Nephron progenitor cell (in vitro differentiated cells): ENCODE measurements around the gene FER1L5.

Experiments used
- DNase-seq: peaks from one replicate; pipeline ENCODE4 v3.0.0; 2021
- H3K27ac Mint-ChIP-seq: 2 replicates; pipeline ENCODE4 v1.8.0; 2021; ENCODE audit warnings: mild to moderate bottlenecking, moderate library complexity, mixed read lengths
- H3K27me3 Mint-ChIP-seq: 2 replicates; pipeline ENCODE4 v1.8.0; 2021; ENCODE audit warnings: mild to moderate bottlenecking, low read depth, mixed read lengths; ENCODE audit not compliant: poor library complexity
- H3K36me3 Mint-ChIP-seq: 2 replicates; pipeline ENCODE4 v1.8.0; 2021; ENCODE audit warnings: low read depth, mixed read lengths
- H3K4me1 Mint-ChIP-seq: 2 replicates; pipeline ENCODE4 v1.8.0; 2021; ENCODE audit warnings: mixed read lengths
- H3K4me3 Mint-ChIP-seq: 2 replicates; pipeline ENCODE4 v1.8.0; 2021; ENCODE audit warnings: mild to moderate bottlenecking, moderate library complexity, mixed read lengths
- H3K9me3 Mint-ChIP-seq: 2 replicates; pipeline ENCODE4 v1.8.0; 2021; ENCODE audit warnings: mild to moderate bottlenecking, moderate library complexity, mixed read lengths
- TF ChIP-seq, protein P1 (sequence below): fragments of 200-600 bp; sonication (generic); IDR thresholded peaks from 2 replicates; pipeline ENCODE4 v1.5.0; 2021; ENCODE audit warnings: antibody characterized with exemption

FER1L5 gene

DNA sequence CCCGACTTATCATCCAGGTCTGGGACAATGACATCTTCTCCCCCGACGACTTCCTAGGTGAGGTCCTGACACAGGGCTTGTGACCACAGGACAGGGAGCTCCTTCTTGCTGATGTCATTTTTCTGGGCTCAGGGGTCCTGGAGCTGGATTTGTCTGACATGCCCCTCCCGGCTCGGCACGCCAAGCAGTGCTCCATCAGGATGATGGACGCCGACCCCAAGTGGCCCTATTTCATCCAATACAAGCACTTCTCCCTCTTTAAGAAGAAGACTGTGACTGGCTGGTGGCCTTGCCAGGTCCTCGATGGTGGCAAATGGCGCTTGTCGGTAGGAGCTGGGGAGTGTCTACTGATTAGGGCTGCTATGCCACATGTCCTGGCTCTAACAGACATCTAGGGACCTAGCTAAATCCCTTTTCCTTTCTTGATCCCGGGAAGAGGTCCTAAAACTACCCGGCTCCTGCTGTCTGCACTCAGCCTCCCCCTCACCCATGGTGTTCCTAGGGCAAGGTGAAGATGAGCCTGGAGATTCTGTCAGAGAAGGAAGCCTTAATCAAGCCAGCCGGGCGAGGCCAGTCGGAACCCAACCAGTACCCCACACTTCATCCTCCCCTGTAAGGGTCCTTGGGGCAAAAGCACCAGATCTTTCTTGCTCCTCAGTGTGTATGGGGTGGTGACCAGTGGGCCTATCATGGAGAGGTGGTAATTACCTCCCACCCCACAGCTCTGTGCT lies 60.6 kb downstream of the FER1L5 start:
- Mint-ChIP-seq H3K9me3 (no peaks in the 10 kb centered on the region), H3K27me3 (no peaks in the 10 kb centered on the region), H3K4me1 (peaks cover 6% of the 10 kb centered on the region), H3K27ac (no peak overlapping the region), H3K4me3 (no peak overlapping the region), H3K36me3 (peaks cover 55% of the 10 kb centered on the region)
- DNase-seq: no peak
- TF ChIP-seq, protein P1, sequence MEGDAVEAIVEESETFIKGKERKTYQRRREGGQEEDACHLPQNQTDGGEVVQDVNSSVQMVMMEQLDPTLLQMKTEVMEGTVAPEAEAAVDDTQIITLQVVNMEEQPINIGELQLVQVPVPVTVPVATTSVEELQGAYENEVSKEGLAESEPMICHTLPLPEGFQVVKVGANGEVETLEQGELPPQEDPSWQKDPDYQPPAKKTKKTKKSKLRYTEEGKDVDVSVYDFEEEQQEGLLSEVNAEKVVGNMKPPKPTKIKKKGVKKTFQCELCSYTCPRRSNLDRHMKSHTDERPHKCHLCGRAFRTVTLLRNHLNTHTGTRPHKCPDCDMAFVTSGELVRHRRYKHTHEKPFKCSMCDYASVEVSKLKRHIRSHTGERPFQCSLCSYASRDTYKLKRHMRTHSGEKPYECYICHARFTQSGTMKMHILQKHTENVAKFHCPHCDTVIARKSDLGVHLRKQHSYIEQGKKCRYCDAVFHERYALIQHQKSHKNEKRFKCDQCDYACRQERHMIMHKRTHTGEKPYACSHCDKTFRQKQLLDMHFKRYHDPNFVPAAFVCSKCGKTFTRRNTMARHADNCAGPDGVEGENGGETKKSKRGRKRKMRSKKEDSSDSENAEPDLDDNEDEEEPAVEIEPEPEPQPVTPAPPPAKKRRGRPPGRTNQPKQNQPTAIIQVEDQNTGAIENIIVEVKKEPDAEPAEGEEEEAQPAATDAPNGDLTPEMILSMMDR: no peak

DNA sequence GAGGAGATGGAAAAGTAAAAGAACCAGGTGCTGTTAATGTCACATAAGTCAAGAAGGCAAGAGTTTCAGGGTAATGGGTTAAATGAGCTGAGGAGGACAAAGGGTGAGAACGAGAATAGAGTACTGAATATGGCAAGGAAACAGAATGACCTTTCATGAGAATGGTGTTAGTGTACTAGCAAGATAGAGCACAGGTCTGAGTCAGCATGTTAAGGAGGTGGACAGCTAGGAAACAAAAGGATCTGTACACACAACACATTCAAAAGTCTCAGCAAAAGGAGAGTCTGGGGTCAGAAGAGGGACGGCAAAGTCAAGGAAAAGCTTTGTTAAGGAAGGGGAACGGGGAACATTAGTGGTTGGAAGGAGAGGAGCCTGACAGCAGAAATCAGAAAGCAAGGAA lies 68.4 kb downstream of the FER1L5 start:
- no peaks in the 10 kb centered on the region for H3K4me1 Mint-ChIP-seq
- H3K9me3 Mint-ChIP-seq: peaks cover 13% of the 10 kb centered on the region
- no peak overlapping the region for H3K4me3 Mint-ChIP-seq
- peaks cover 91% of the 10 kb centered on the region for H3K36me3 Mint-ChIP-seq
- DNase-seq: no peak
- H3K27ac Mint-ChIP-seq: no peak overlapping the region
- TF ChIP-seq, protein P1: no peak
- no peaks in the 10 kb centered on the region for H3K27me3 Mint-ChIP-seq

DNA sequence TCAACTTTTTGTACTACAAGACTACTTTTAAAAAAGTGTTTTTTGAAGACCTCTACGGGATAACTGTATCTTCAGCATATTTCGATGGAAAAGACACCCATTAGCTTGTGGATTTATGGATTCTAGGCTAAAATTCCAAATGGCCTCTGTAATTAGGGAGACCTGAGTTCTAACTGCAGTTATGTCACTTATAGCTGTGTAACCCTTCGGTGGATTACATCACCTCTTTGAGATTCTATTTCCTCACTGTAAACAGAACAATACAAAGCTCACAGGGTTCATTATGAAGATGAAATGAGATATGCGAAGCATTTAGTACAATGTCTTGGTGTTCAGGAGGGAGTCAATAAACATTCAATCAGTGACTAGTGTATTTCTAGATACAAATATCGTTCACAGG lies 73.1 kb downstream of the FER1L5 start:
- no peaks in the 10 kb centered on the region for H3K9me3 Mint-ChIP-seq
- no peak overlapping the region for H3K27ac Mint-ChIP-seq
- H3K27me3 Mint-ChIP-seq: no peaks in the 10 kb centered on the region
- TF ChIP-seq, protein P1: no peak
- no peak overlapping the region for H3K4me3 Mint-ChIP-seq
- DNase-seq: no peak
- H3K36me3 Mint-ChIP-seq: peaks cover 74% of the 10 kb centered on the region
- H3K4me1 Mint-ChIP-seq: no peaks in the 10 kb centered on the region

DNA sequence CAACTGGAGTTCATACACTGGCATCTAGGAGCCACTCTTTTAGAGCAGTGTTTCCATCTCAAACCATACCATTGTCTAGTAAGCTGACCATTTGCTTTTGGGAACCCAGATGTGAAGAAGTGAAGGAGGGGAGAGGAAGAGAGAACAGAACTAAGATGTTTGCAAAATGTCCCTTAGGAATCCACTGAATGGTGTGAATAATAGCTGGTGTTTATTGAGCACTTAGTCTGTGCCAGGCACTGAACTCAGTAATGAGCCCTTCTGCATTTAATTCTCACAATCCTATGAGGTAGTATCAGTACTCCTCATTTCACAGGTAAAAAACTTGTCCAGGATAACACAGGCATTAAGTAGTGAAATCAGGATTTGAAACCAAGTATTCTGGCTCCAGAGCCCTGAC lies 73.8 kb downstream of the FER1L5 start:
- Mint-ChIP-seq H3K9me3 (no peaks in the 10 kb centered on the region), H3K27ac (no peak overlapping the region), H3K4me3 (no peak overlapping the region), H3K4me1 (peaks cover 6% of the 10 kb centered on the region), H3K27me3 (no peaks in the 10 kb centered on the region), H3K36me3 (peaks cover 73% of the 10 kb centered on the region)
- TF ChIP-seq, protein P1: no peak
- DNase-seq: no peak

DNA sequence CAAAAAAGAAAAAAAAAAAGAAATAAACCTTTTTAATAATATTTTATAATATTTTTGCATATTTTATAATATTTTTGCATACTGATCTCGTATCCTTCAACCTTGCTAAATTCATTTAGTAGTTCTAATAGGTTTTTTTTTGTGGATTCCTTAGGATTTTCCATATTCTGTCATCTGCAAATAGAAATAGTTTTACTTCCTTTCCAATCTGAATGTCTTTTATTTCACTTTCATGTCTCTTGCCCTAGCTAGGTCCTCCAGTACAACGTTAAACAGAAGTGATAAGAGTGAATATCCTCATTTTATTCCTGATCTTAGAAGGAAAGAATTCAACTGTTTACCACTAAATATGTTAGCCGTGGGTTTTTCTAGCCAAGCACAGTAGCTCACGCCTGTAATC lies 83.6 kb downstream of the FER1L5 start:
- H3K27ac Mint-ChIP-seq: no peak overlapping the region
- TF ChIP-seq, protein P1: no peak
- DNase-seq: no peak
- peaks cover 6% of the 10 kb centered on the region for H3K4me1 Mint-ChIP-seq
- H3K27me3 Mint-ChIP-seq: no peaks in the 10 kb centered on the region
- no peak overlapping the region for H3K4me3 Mint-ChIP-seq
- H3K36me3 Mint-ChIP-seq: peaks cover 69% of the 10 kb centered on the region
- H3K9me3 Mint-ChIP-seq: no peaks in the 10 kb centered on the region

DNA sequence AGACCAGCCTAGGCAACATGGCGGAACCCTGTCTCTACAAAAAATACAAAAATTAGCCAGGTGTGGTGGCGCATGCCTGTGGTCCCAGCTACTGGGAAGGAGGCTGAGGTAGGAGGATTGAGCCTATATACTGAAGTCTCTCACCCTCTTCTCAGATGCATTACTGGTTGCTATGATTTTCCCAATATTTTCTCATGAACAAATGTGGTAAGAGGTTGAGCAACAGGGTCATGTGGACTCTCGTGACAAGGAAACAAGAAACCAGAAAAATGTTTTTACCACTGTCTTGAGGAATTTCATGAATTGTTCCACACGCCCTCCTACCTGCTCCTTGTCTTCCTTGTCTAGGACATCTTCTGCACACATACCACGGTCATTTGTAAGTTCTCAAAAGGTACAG lies 84.9 kb downstream of the FER1L5 start:
- Mint-ChIP-seq H3K36me3 (peaks cover 68% of the 10 kb centered on the region), H3K4me1 (no peaks in the 10 kb centered on the region), H3K9me3 (no peaks in the 10 kb centered on the region), H3K27ac (no peak overlapping the region), H3K27me3 (no peaks in the 10 kb centered on the region), H3K4me3 (no peak overlapping the region)
- DNase-seq: no peak
- TF ChIP-seq, protein P1: no peak
